GM21381 (cell line): ENCODE measurements around the gene PKD1.

Experiments
- ATAC-seq: cut with Tn5 transposase; IDR thresholded peaks from one replicate; pipeline ENCODE4 v1.9.1; 2021; ENCODE audit warnings: mild to moderate bottlenecking, moderate library complexity; ENCODE audit not compliant: unreplicated experiment

Gene PKD1

DNA sequence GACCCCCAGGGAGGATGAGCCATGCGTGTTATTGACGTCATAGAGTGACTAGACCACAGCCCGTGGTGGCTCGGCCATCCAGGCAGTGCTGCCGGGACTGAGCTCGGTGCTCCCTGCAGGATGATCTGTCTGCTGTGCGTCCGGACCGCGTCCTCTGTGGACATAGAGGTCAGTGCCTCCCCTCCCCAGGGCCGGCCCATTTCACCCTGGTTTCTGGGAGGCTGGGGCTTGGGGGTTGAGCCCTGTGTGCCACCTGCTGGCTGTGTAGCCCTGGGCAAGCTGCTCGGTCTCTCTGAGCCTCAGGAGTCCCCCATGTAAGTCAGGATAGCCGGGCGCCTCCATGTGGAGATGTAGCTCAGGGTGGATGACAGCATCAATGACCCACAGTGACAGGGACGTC lies 79.6 kb downstream of the PKD1 start:
- ATAC-seq = no peak

DNA sequence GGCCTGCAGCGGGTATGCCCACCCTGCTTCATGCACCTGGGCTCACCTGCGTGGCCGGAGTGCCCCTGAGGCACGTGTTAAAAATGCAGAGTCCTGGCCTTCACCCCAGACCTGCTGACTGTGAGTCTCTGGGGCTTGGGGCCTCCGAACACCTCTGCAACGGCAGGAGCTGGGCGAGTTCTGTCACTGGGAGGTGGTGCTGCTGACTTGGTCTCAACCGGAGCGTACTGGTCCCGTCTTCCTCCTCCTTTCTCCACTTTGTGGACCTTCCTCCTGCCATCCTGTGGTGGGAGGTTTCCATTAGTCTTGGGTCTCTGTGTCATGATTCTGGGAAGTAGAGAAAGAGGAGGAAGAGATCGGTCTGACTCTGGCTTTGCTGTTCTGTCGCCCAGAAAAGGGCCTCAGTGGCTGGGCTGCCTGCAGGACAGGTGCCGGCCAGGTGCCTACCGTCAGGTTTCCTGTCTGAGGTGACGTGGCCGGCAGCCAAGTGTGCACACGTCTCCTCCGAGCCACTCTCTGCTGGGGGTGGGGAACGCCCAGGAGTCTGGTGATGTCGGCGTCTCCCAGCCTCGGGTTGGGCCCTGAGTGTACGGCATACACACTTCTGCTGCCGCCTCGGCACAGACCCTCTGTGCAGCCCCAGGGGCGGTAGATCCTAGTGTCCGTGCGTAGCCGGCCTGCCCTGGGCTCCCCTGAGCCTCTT lies 81.0 kb downstream of the PKD1 start:
- no peak for ATAC-seq

DNA sequence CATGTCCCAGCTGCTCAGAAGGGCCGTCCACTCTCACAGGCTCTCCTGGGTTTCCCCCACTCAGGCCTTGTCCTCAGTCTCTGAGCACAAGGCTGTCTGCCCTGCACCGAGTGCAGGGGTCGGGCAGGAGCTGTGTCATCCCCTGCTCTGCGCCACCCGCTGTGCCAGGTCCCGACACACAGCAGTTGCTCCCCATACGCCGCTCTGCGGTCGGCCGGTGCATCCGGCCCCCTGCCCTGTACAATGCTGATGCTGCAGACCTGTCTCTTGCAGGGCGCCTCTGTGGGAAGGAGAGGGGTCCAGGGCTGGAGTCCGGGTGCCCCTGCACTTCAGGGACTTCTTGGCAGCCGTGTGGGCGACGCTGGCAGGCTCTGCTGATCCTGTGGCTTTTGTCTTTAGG lies 81.8 kb downstream of the PKD1 start:
- no peak for ATAC-seq

GRCh38 chr16:2053211-2053610 lies 82.5 kb downstream of the PKD1 start:
- ATAC-seq = no peak

DNA sequence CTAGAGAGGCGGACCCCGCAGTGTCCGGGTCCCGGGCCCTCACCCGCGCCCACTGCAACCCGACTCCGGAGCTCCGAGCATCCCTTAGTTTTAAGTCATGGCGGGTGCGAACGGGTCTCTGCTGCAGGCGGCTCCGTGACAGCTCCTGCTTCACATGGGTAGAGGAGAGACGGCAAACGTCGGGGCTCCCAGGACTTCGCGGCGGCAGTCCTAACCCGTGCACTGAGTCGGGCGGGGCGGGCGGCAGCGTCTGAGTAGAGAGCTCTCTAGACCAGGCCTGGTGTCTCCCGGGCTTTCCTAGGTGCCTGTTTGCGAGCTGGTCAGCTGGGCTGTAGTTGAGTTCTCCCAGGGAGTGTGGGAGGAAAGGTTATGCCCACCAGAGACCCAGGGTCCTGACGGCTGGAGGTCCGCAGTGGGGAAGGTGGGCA lies 87.6 kb downstream of the PKD1 start:
- no peak for ATAC-seq

GRCh38 chr16:2047330-2048115 lies 88.2 kb downstream of the PKD1 start, which contains the start of the genes NTHL1 and TSC2:
Gene NTHL1 (minus strand): TSS chr16:2047834. CDS start chr16:2047823, 11 bp downstream.
Gene TSC2 (plus strand): TSS chr16:2047985. CDS start chr16:2048616, 631 bp downstream.
- ATAC-seq = peak; percentile 87

DNA sequence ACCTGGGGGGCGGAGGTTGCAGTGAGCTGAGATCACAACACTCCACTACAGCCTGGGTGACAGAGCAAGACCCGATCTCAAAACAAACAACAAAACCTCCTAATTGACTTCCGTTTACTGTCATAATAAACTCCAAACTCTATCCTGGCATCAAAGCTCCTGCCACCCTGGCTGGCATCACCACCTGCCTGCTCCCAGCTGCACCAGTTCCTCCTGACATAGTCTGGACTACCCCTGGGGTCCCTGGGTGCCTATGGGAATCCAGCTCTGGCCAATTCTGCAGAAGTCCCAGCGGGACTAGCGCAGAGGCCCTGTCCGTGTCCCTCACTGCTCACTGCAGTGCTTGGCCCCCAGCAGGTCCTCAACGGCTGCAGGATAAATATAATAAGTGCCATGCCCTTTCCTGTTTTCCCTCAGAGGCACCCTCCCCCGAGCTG lies 88.8 kb downstream of the PKD1 start:
- no peak for ATAC-seq

DNA sequence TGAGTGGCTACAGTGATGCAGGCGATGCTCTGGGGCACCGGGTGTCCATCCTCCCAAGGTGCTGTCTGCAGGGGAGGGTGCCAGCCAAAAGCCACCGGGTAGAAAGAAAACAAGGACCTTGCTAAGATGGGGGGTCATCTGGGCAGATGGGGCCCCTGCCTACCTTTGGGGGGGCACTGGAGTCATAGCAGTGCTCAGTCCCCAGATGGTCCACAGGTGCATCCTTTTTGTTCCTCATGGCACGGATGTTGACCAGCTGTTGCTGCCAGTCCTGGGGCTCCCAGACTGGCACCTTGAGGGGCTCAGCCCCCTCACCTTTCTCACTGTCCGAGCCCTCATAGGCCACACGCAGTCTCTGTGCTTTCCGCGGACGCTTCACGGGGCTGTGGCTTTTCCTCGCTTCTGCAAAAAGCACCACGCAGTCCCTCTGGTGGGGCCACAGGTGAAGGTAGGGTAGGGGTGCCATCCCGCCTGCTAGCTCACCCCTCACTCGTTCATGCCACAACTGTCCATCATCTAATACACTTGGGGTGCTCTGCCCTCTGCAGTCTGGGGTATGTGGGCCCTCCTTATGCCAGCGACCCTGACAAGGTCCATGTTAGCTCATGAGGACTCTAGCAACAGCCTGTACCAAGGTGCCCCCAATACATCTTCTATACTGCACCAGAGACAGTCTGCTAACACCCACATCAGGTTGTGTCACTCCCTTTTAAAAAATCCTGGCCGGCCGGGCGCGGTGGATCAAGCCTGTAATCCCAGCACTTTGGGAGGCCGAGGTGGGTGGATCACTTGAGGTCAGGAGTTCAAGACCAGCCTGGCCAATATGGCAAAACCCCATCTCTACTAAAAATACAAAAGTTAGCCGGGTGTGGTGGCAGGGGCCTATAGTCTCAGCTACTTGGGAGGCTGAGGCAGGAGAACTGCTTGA lies 89.5 kb downstream of the PKD1 start:
- no peak for ATAC-seq

- ATAC-seq = no peak
These were observed 91.2 kb downstream of the PKD1 start for GRCh38 chr16:2044541-2044940.

DNA sequence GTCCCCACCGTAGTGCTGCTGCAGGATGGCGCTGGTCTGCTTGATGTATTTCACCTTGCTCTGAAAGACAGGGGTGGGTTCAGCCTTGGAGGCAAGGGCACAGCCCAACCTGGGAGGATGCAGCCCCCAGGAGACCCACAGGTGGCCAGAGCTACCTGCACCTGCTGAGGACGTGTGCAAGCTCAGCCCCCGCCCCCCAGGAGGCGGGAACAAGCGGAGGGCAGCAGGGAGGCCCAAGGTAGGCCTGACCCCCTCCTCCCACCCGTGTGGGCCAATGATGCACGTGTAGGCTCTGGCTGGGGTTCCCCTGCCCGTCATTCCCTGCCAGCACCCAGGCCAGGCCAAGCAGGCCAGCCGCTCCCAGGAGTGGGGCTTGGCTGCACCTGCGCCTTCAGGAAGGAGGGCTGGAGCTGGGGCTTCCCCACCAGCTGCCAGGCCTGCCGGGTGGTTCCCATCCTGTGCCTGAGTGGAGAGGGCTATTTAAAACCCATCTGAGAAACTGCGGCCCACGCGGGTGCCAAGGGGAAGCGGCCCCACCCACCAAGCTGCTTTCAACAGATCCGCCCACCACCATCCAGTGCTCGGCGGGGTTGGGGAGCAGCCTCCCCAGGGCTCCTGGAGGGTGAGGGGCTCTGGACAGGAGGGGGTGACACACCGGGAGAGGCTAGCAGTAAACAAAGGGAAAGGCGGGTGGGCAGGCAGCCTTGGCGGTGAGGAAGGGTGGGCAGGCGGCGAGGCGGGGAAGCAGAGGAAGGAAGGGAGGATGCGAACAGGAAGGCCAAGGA lies 91.8 kb downstream of the PKD1 start:
- no peak for ATAC-seq

DNA sequence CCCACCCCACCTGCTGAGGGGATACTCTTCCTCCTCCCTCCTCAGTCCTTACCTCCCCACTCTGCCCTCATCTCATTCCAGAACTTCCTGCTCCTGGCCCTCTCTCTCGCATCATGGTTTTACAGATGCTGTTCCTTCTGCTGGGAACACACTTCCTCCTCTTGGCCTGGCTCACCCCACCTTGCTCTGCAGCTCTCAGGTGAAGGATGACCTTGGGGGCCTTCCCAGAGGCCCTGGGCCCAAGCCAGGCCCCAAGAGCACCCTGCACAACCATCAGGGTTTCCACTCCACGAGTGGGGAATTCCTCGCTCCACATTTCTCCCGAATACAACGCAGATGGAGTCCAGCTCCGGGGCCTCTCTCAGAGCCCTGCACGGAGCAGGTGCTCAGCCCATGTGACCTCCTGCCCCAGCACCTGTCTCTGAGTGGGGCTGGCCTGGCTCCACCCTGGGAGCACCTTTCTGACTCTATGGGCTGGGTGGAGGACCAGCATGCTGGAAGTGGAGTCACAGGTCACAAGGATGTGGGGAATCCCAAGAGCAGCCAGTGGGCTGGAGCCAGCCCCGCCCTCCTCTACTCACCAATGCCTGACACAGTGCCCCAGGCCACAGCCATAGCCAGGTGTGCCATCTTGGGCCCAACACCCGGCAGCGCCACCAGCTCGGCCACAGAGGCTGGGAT lies 92.6 kb downstream of the PKD1 start:
- ATAC-seq = no peak

DNA sequence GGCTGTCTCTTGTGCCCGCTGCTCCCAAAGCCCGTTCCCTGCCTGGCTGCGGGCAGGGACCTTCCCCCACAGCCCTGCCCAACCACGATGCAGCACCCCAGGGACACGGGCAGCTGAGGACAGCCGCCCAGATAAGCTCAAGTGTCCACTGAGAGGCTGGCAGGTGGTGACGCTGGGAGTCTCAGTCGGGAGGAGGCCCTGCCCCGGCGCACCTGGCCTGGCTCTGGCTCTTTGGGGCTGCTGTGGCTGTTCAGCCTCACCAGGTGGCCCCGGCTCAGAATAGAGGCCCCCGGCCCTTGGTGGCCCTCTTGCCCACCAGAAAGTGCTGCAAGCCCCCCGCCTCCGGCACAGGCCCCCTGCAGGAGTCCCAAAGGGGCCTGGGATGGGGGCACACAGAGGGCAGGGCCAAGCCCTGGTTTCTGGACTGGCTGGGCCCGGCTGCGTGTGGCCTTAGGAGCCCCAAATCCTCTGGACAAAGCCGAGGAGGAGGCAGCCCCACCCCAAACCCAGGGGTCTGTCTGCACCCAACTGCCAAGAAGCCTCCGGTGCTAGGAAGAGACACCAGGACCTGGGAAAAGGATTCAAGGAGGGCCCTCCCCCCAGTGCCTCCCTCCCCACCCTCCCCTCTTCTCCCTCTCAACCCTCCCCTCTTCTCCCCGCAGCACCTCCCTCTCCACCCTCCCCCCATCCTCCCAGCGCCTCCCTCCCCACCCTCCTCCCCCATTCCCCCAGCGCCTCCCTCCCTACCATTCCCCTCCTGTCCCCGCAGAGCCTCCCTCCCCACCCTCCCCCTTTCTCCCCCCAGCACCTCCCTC lies 93.3 kb downstream of the PKD1 start:
- no peak for ATAC-seq

GRCh38 chr16:2040787-2041522 lies 94.7 kb downstream of the PKD1 start:
- no peak for ATAC-seq

DNA sequence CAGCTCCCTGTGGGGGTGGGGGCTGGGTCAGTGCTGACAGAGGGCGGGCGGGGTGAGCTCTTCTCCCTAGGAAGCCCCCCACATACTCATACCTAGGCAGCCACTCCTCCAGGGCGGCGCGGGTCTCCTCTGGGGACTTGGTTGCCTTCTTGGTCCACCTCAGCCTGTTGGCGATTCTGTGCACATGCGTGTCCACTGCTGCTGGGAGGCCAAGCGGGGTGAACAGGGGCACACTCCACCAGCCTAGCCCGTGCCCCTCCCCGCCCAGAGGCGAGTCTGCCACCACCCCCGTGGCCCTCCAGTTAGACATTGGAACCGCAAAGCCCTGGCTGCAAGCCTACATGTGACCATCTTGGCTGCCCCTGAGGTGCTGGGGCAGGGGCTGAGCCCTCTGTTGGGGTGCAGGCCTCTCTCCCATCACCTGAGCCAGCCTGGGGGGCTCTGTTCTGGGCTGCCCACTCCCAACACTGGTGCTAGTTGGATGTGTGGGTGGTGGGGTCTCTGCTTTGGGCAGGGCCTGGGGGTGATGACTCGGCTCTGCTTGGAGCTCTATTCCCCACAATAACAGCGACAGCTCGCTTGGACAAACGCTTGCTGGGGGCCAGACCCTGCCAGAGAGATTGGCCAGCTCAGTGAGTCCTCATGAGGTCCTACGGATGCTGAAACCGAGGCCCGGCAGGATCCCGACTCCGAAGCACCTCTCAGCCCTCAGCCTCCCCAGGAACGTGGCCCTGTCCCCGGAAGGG lies 95.5 kb downstream of the PKD1 start:
- no peak for ATAC-seq

DNA sequence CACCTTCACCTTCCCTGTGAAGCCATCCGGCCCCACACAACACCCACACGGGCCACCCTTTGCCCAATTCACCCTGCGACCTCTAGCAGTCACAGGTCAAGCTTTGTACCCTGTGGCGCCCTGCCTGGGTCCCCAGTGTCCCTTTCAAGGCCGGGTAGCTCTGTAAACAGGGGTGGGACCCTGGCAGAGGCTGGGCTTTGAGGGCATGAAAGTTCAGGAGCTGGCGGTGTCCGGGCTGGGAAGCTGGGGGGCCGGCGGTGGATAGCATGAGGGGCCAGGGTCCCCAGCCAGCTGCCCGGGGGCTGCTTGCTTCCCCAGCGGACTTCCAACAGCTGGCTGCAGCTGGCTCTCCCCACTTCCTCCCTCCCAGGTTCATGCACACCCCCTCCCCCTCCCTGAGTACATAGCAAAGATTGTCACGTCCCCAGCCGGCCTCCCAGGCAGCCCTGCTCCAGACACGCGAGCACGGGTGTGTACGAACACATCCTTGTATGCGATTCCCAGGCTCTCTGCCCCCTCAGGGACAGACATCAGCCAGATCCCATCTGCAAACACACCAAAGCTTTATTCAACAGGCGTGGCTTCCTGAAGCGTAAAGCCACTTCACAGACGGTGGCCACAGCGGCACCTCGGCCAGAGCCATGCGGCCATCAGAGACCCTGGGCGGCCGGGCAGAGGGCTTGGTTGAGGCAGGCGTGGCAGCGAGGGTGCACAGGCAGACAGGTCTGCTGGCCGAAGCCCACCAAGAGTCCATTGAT lies 96.2 kb downstream of the PKD1 start:
- ATAC-seq = no peak
